DMS153 (cell line): ENCODE results near the gene DNM3.
"Not testable (repeated sequence)": the region's sequence is repeated elsewhere in the genome, so short reads cannot be mapped to it uniquely, and the experiment has no call there.

Experiments used
- DNase-seq: peaks from one replicate; lab custom pipeline; 2025; lab: John Stamatoyannopoulos, UW

Gene DNM3

GRCh38 chr1:171841050-171841910, at the start of gene DNM3:
Gene DNM3, plus strand, starts transcription at chr1:171841498. Its CDS starts 159 bp downstream, at chr1:171841657.
- DNase-seq, result peak; percentile 63

- DNase-seq, result no peak
These were observed 48.5 kb upstream of the DNM3 start for GRCh38 chr1:171792656-171793369.

DNA sequence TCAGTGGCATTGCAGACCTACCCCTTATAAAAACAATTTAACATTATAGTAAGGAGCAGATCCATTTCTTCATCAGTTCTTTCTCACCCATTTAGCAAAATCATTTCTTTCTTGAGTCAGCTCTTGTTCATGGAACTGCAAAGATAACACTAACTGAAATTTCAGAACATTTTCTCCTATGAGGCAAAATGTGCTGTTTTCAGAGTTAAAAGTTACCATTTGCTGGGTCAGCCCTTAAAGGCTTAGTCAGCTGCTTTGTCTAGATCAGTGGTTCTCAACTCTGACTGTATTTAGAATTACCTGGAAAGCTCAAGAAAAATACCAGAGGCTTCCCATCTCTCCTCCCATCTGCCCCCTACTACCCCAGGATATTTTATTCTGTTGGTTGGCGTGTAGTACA, 47.7 kb upstream of the DNM3 start:
- DNase-seq, result no peak

- no peak for DNase-seq
These were observed 47.2 kb upstream of the DNM3 start for GRCh38 chr1:171794085-171794484.

DNA sequence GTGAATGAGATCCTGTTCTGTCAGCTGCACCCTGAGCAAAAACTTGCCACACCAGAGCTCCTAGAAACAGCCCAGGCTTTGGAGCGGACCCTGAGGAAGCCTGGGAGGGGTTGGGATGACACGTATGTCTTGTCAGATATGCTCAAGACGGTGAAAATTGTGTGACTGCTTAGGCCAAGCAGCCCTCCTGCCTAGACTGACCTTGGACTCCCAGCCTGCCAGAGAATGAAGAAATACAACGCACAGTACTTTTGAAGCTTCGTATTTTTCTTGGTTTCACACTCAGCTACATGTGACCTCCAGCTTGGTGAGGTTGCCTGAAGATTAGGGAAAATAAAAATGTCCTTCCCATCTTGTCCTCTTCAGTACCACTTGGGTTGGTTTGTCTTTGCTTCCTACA, 44.7 kb upstream of the DNM3 start:
- no peak for DNase-seq

GRCh38 chr1:171798311-171798710, 43.0 kb upstream of the DNM3 start:
- no peak for DNase-seq

DNA sequence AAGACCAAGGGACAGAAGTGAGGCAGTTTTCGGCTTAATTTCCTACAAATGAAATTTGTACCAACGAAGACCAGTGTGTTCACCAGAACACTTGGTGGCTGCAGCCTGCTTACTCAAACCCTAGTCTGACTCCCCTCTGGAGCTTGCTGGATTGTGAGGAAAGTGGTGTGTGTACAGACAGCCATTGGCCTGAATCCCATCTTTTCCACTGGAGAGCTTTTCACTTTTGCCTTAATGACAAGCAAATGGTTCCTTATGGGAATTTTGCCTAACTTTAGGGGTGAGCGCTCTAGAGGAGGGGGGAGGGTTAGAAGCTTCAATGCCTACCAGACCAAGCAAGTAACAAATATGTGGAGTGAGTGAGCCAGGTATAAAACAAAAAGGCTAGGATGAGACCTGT, 42.5 kb upstream of the DNM3 start:
- DNase-seq, result no peak

DNA sequence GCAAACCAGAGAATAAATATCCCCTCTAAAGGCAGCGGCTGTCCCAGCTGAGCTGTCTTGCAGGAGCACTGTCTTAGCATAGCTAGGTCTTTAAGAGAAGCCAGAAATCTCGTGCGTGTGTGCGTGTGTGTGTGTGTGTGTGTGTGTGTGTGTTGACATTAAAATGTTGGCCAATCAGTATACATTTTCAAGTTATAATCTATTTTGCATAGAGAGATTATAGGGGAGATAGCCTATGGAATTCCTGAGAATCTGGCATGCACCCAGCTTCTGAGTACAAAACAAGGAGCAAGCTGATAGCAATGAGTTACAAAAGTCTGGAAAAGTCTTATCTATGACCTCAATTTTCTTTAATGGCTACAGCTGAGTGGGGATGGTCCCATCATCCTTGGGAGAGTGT, 42.1 kb upstream of the DNM3 start:
- no peak for DNase-seq

DNA sequence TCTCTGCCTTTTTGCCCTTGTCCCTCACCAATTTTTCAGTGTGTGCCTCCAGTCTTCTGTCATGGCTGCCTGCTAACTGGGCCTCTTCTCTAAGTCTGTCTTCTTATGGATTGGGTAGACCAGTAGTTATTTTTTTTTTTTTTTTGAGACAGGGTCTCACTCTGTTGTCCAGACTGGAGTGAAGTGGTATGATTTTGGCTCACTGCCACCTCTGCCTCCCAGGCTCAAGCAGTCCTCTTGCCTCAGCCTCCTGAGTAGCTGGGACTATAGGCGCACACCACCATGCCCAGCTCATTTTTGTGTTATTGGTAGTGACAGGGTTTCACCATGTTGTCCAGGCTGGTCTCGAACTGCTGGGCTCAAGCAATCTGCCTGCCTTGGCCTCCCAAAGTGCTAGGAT, 41.6 kb upstream of the DNM3 start:
- not testable (repeated sequence) for DNase-seq

GRCh38 chr1:171800342-171800741, 41.0 kb upstream of the DNM3 start:
- no peak for DNase-seq

GRCh38 chr1:171800851-171801250, 40.4 kb upstream of the DNM3 start:
- no peak for DNase-seq

GRCh38 chr1:171801487-171801891, 39.8 kb upstream of the DNM3 start:
- peak; percentile 70 for DNase-seq

DNA sequence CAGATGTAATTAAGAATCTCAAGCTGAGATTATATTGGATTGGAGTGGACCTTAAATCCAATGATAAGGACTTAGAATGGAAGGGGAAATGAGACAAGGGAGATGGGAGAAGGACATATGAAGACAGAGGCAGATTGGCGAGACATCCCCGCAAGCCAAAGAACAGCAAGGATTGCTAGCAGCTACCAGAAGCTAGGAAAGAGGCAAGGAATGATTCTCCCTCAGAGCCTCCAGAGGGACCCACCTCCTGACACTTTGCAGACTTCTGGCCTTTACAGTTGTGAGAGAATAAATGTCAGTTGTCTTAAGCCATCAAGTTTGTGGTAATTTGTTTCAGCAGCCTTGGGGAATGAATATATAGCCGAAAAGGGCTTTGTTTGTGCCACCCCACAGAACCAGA, 39.1 kb upstream of the DNM3 start:
- DNase-seq, result no peak

DNA sequence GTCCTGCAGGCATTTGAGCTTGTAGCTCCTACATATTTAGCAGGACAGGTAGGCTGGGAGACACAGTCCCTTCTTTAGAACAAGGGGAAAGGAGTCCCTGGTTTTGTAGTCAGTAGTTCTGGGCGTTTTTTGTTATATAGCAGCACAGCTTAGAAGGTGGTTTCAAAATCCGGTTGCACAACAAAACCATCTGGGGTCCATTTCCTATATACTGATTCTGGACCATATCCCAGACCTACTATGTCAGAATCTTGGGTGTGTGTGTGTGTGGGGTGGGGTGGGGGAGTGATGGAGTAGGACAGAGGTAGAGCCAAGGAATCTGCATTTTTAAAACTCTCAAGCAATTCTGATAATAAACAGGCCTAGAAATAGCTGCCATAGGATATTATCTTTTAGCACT, 38.3 kb upstream of the DNM3 start:
- DNase-seq, result no peak

DNA sequence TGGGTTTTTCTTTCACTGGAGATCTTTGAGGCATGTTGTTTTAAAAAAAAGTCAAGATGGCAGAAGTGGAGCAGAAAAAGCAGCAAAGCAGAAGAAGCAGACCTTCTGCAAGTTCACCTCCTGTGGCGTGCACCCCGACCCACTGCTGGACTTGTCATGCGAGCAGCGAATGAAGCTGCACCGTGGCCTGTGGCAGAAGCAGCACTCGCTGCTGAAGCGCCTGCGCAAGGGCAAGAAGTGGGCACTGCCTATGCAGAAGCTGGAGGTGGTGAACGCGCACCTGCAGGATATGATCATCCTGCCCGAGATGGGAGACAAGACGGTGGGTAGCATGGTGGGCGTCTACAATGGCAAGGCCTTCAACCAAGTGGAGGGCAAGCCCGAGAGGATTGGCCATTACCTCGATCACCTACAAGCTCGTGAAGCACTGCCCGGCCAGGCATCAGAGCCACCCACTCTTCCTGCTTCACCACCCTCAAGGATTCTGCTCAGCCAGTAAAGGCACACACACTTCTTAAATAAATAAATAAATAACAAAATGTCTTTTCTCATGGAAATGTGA, 37.8 kb upstream of the DNM3 start:
- no peak for DNase-seq

DNA sequence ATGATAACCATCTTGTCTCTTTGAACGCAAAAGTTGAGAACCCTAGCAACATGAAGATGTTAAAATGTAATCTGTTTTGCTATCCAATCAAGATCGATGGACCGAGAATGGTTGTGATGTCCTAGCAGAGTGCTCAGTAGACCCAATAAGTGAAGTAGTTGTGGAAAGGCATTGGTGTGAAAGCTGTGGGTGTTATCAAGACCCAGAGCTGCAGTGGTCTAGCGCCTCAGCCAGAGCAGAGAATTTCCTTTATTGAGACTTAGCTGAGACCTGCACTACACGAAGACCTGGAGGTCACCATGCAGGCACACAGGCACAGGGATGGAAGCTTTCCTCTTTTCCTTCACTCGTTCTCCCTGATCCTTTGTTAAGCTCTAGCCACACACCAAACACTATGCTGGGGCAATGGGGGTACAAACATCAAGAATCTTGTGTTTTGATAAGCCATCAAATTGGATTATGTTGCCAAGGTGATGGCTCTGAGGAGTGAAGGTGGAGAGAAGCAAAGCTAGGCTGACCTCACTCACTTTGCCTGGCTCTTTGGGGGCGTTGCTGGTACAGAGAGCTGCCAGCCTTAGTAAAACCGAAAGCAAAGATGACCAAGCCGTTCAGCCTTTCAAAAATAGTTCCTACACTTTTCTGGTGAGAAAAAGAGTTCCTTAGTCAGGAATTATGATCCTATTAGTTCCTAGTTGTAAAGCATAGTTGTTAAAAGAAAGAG, 35.7 kb upstream of the DNM3 start:
- DNase-seq, result no peak

DNA sequence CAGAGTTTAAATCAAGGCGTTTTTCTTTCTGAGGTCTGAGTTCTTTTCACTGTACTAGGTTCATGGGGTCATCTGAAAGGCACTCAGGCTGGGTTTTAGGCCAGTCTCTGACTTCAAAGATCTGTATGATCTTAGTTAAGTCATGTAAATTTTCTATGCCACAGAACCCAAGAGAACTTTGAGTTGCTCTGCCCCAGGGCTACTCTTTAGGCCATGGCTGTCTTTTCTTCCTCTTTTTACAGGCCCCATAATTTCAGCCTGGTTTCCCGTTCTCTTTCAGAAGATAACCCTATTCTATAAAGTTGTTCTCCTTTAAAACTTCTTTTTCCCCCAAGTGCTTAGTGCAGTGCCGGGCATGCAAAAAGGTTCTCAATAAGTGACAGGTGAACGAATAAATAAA, 33.7 kb upstream of the DNM3 start:
- no peak for DNase-seq

DNA sequence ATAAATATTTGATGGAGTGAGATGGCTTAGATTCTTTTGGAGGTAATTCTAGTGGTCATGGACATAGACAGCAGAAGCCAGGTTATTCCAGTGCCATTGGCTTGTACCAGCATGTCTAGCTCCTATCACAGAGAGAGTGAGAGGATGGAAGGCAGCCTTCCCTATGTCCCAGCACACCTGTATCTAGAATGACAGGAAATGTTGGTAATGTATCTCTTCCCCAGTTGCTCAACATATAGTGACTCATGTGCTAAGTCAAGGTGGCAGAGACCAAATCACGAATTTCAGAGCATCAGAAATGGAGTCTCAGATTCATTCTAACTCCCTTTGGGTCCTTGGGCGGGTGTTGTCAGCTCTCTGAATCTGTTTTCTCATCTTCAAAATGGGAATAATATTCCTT, 31.5 kb upstream of the DNM3 start:
- DNase-seq, result no peak

- no peak for DNase-seq
These were observed 29.6 kb upstream of the DNM3 start for GRCh38 chr1:171811672-171812071.

GRCh38 chr1:171814692-171815091, 26.6 kb upstream of the DNM3 start:
- no peak for DNase-seq

DNA sequence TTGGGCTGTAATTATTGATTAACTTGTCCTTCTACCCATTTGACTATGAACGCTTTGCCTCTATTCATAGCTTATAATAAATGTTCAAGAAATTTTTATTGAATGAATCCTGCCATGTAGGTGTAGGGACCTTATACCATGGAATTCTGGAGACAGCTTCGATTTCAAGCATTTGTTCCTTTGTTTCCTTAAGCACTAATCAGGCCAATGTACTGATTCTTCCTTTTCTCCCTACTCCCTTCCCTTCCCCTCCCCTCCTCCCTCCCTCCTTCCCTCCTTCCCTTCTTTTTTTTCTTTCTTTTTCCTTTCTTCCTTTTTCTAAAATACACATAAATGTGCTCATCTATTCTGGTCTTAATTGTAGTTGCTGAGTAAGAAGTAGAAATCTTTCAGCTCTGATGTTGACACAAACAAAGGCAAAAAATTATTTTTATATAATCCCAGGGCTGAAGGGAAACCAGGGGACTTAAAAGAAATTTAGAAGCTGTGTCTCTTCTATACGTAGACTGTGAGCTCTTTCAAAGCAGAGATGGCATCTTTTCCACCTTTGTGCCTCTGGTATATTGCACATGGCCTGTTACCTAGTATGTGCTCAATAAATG, 24.9 kb upstream of the DNM3 start:
- no peak for DNase-seq
